SU-DHL-6 (cell line): Measurements from ENCODE around the gene CALML3.

Source experiments
- H2AFZ ChIP-seq: fragments of 200-600 bp; sonication (generic); 2 replicates; pipeline ENCODE4 v1.6.1; 2014; ENCODE audit warnings: low read depth, mild to moderate bottlenecking, moderate library complexity, mixed read lengths, antibody characterized with exemption, low read length; ENCODE audit not compliant: severe bottlenecking
- H3F3A ChIP-seq: fragments of 200-600 bp; shearing (Covaris generic); 2 replicates; pipeline ENCODE4 v1.6.0; 2016; ENCODE audit warnings: antibody characterized with exemption, mild to moderate bottlenecking; ENCODE audit not compliant: insufficient read depth
- H3K27ac ChIP-seq: fragments of 200-600 bp; sonication (generic); 2 replicates; pipeline ENCODE4 v1.5.1; 2016; ENCODE audit warnings: low read depth, mild to moderate bottlenecking, low read length, moderate library complexity, mixed read lengths
- H3K27me3 ChIP-seq: fragments of 200-600 bp; sonication (generic), shearing (Covaris generic); 2 replicates; pipeline ENCODE4 v1.6.0; 2014; ENCODE audit warnings: mild to moderate bottlenecking, low read length
- H3K36me3 ChIP-seq: fragments of 200-600 bp; sonication (generic); 2 replicates; pipeline ENCODE4 v1.6.1; 2014; ENCODE audit warnings: mild to moderate bottlenecking, low read length, mixed read lengths
- H3K4me2 ChIP-seq: fragments of 300-600, 200-600 bp; shearing (Covaris generic), sonication (generic); 2 replicates; pipeline ENCODE4 v1.6.0; 2014; ENCODE audit warnings: low read length, low read depth, mild to moderate bottlenecking; ENCODE audit not compliant: poor library complexity, severe bottlenecking
- H3K4me3 ChIP-seq: fragments of 200-600 bp; sonication (generic); 2 replicates; pipeline ENCODE4 v1.5.1; 2014; ENCODE audit warnings: antibody characterized with exemption, low read length, mild to moderate bottlenecking, mixed read lengths; ENCODE audit not compliant: insufficient read depth, poor library complexity, severe bottlenecking
- H3K79me2 ChIP-seq: fragments of 200-600 bp; sonication (generic); 2 replicates; pipeline ENCODE4 v1.6.1; 2014; ENCODE audit warnings: mild to moderate bottlenecking, low read length, moderate library complexity; ENCODE audit not compliant: insufficient read depth
- H3K9ac ChIP-seq: fragments of 200-600 bp; sonication (generic); 2 replicates; pipeline ENCODE4 v1.7.0; 2014; ENCODE audit warnings: mild to moderate bottlenecking, low read length
- H3K9me2 ChIP-seq: fragments of 200-600 bp; sonication (generic); replicated peaks from 2 replicates; pipeline ENCODE4 v1.6.1; 2014; ENCODE audit warnings: low read length; ENCODE audit not compliant: insufficient read depth
- H3K9me3 ChIP-seq: fragments of 200-600 bp; sonication (generic); 2 replicates; pipeline ENCODE4 v1.6.1; 2014; ENCODE audit warnings: low read length, mixed read lengths; ENCODE audit not compliant: insufficient read depth
- H4K20me1 ChIP-seq: fragments of 200-600 bp; sonication (generic); 2 replicates; pipeline ENCODE4 v1.6.1; 2014; ENCODE audit warnings: low read depth, mild to moderate bottlenecking, antibody characterized with exemption, low read length, moderate library complexity, mixed read lengths
- CTCF ChIP-seq: fragments of 200-600 bp; sonication (generic); IDR thresholded peaks from one replicate; pipeline ENCODE4 v1.5.1; 2017; ENCODE audit warnings: antibody characterized with exemption, mild to moderate bottlenecking, low read length, moderate library complexity; ENCODE audit not compliant: insufficient read depth, poor library complexity, severe bottlenecking
- EZH2phosphoT487 ChIP-seq: fragments of 200-600 bp; sonication (generic), shearing (Covaris generic); conservative IDR thresholded peaks from 2 replicates; pipeline ENCODE4 v1.6.1; 2018; ENCODE audit warnings: mild to moderate bottlenecking, antibody characterized with exemption, low read length, moderate library complexity, mixed read lengths

The CALML3 gene

GRCh38 chr10:5517546-5517945 lies 7.2 kb upstream of the CALML3 start:
- H3K9me2 ChIP-seq: no peaks in the 10 kb centered on the region
- no peak for TF ChIP-seq CTCF
- no peak for TF ChIP-seq EZH2phosphoT487

GRCh38 chr10:5518143-5518542 lies 6.6 kb upstream of the CALML3 start:
- H2AFZ ChIP-seq: no peak overlapping the region
- H3F3A ChIP-seq: no peaks in the 10 kb centered on the region
- H3K4me2 ChIP-seq: no peak overlapping the region
- H3K79me2 ChIP-seq: no peaks in the 10 kb centered on the region
- H3K9ac ChIP-seq: no peak overlapping the region
- H3K27ac ChIP-seq: no peak overlapping the region
- no peak for TF ChIP-seq CTCF
- no peak for TF ChIP-seq EZH2phosphoT487
- no peaks in the 10 kb centered on the region for H3K9me3 ChIP-seq
- no peaks in the 10 kb centered on the region for H3K9me2 ChIP-seq
- H3K4me3 ChIP-seq: no peak overlapping the region
- no peaks in the 10 kb centered on the region for H4K20me1 ChIP-seq
- H3K36me3 ChIP-seq: no peaks in the 10 kb centered on the region
- no peaks in the 10 kb centered on the region for H3K27me3 ChIP-seq

More at GRCh38 chr10:5517546-5517945, 7.2 kb upstream of the CALML3 start:
- H2AFZ ChIP-seq: no peak overlapping the region
- no peak overlapping the region for H3K4me2 ChIP-seq
- H3K9me3 ChIP-seq: no peaks in the 10 kb centered on the region
- no peaks in the 10 kb centered on the region for H3F3A ChIP-seq
- no peaks in the 10 kb centered on the region for H3K79me2 ChIP-seq
- no peak overlapping the region for H3K27ac ChIP-seq
- H4K20me1 ChIP-seq: no peaks in the 10 kb centered on the region
- no peaks in the 10 kb centered on the region for H3K36me3 ChIP-seq
- no peaks in the 10 kb centered on the region for H3K27me3 ChIP-seq
- no peak overlapping the region for H3K4me3 ChIP-seq
- no peak overlapping the region for H3K9ac ChIP-seq

GRCh38 chr10:5519054-5519453 lies 5.7 kb upstream of the CALML3 start:
- no peak overlapping the region for H2AFZ ChIP-seq
- H3F3A ChIP-seq: no peaks in the 10 kb centered on the region
- H4K20me1 ChIP-seq: no peaks in the 10 kb centered on the region
- no peak overlapping the region for H3K9ac ChIP-seq
- H3K27ac ChIP-seq: no peak overlapping the region
- TF ChIP-seq CTCF: no peak
- TF ChIP-seq EZH2phosphoT487: no peak
- no peaks in the 10 kb centered on the region for H3K9me2 ChIP-seq
- H3K79me2 ChIP-seq: no peaks in the 10 kb centered on the region
- H3K9me3 ChIP-seq: no peaks in the 10 kb centered on the region
- no peaks in the 10 kb centered on the region for H3K27me3 ChIP-seq
- no peaks in the 10 kb centered on the region for H3K36me3 ChIP-seq
- no peak overlapping the region for H3K4me3 ChIP-seq
- H3K4me2 ChIP-seq: no peak overlapping the region
